OCI-LY1 (cell line): ENCODE data around the gene MYRF.

Source experiments
- EZH2 ChIP-seq: fragments of 200-600 bp; sonication (generic), shearing (Covaris generic); IDR thresholded peaks from 2 replicates; pipeline ENCODE4 v1.8.0; 2017; ENCODE audit warnings: borderline replicate concordance, mixed run types, mild to moderate bottlenecking, antibody characterized with exemption, low read length, moderate library complexity, mixed read lengths
- TF ChIP-seq, protein P1 (sequence below): fragments of 200-600 bp; sonication (generic), shearing (Covaris generic); IDR thresholded peaks from 2 replicates; pipeline ENCODE4 v1.5.1; 2017; ENCODE audit warnings: mild to moderate bottlenecking, antibody characterized with exemption, low read length, moderate library complexity, mixed read lengths

DNA sequence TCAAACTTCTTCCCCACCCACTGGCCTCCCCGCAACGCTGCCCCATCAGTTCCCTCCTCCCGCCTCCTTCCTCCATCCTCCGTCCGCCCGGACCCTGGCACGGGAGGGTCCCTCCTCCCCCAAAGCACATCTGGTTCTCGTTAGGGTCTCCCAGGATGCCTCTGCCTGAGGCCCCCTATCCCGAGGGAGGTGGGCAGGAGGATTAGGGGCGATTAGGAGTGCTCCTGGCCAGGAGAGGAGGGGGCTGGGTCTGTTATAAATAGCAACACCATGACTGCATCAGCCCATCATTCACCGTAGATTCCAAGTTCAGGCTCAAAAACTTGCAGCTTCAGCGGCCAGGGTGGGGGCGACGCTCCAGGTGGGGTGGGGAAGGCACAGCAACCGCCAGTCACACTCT is 10.4 kb downstream of the MYRF start:
- TF ChIP-seq, protein P1, sequence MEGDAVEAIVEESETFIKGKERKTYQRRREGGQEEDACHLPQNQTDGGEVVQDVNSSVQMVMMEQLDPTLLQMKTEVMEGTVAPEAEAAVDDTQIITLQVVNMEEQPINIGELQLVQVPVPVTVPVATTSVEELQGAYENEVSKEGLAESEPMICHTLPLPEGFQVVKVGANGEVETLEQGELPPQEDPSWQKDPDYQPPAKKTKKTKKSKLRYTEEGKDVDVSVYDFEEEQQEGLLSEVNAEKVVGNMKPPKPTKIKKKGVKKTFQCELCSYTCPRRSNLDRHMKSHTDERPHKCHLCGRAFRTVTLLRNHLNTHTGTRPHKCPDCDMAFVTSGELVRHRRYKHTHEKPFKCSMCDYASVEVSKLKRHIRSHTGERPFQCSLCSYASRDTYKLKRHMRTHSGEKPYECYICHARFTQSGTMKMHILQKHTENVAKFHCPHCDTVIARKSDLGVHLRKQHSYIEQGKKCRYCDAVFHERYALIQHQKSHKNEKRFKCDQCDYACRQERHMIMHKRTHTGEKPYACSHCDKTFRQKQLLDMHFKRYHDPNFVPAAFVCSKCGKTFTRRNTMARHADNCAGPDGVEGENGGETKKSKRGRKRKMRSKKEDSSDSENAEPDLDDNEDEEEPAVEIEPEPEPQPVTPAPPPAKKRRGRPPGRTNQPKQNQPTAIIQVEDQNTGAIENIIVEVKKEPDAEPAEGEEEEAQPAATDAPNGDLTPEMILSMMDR = no peak
- no peak for TF ChIP-seq EZH2
